GM13977 (cell line): ENCODE data around the gene OR10K2.
"Not testable (repeated sequence)": the region's sequence is repeated elsewhere in the genome, so short reads cannot be mapped to it uniquely, and the experiment has no call there.

Experiments
- DNase-seq: peaks from one replicate; pipeline ENCODE4 v3.0.0; 2012; ENCODE audit warnings: low spot score
- CTCF ChIP-seq: IDR thresholded peaks from 2 replicates; pipeline ENCODE4 v1.5.1; 2012; ENCODE audit warnings: mild to moderate bottlenecking, control low read depth; ENCODE audit not compliant: insufficient read depth; ENCODE audit errors: extremely low read depth, missing control alignments
- in situ Hi-C: fragments of 300-500 bp; cut with MboI; formaldehyde crosslinking; loops from one replicate; pipeline ENCODE4 v1.12.0; 2022; ENCODE audit warnings: low sequenced_read_pairs, low pct_unique_long_range_greater_than_20kb, mixed read lengths, inconsistent platforms; ENCODE audit not compliant: unreplicated experiment

The OR10K2 gene

DNA sequence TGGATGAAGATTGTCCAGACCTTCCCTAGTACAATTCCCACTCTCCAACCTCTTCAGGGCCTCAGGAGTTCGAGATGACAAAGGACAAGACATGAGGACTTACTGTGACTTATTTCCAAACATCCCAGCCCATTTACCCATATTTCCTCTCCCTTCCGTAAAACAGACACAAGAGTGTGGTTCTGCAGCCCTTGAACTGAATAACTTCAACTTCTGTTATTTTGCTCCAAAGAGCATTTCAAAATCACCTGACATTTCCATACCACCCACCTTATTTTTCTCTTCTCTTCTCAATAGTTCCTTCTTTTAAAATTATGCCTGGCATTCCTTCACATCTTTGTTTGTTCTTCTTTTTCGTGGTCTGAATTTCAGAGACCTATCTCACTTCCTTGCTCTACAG, 8.7 kb upstream of the OR10K2 start:
- no peak for DNase-seq
- in situ Hi-C loops, result no loop called here
- no peak for TF ChIP-seq CTCF

- DNase-seq, in situ Hi-C loops: not testable (repeated sequence)
Measured at GRCh38 chr1:158430163-158430562, 4.1 kb upstream of the OR10K2 start.

DNA sequence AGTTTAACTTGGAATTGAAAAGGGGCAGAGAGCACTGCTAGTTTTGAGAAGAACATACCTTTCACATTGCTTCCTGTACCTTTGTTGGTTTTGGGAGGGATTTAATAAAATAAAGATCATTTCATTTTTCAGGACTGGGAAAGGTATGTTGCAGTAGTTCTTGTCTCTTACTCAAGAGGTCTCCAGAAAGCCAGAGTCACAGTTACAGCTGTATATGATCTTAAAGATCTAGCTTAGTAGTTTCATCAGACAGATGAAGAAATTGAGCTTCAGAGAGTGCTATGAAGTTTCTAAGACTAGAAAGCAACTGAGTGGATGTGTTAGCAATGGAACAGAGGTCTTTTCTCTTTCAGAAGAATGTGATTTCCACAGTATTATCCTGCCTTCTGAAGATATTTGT, 1.0 kb downstream of the OR10K2 start:
- in situ Hi-C loops, result no loop called here
- TF ChIP-seq CTCF, result no peak
- no peak for DNase-seq

GRCh38 chr1:158422212-158422611, 3.8 kb downstream of the OR10K2 start:
- in situ Hi-C loops, result no loop called here
- TF ChIP-seq CTCF, result no peak
- no peak for DNase-seq

DNA sequence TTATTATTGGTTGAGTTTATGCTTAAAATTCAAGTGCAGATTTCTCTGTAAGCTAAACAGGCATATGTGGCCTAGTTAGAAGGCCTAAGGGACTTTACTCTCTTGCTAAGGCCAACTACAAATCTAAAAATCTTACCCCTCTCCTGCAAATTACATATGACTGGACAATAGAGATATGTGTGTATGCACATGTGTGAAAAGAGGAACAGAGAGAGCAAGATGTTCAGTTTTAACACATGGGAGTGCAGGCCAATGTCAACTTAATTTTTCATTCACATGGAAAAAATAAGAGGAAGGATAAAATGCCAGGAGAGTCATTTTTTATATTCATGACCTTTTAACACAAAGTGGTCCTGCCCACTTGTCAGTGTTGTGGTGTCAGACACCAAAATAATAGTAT, 8.5 kb downstream of the OR10K2 start:
- DNase-seq, result no peak
- in situ Hi-C loops, result no loop called here
- no peak for TF ChIP-seq CTCF

DNA sequence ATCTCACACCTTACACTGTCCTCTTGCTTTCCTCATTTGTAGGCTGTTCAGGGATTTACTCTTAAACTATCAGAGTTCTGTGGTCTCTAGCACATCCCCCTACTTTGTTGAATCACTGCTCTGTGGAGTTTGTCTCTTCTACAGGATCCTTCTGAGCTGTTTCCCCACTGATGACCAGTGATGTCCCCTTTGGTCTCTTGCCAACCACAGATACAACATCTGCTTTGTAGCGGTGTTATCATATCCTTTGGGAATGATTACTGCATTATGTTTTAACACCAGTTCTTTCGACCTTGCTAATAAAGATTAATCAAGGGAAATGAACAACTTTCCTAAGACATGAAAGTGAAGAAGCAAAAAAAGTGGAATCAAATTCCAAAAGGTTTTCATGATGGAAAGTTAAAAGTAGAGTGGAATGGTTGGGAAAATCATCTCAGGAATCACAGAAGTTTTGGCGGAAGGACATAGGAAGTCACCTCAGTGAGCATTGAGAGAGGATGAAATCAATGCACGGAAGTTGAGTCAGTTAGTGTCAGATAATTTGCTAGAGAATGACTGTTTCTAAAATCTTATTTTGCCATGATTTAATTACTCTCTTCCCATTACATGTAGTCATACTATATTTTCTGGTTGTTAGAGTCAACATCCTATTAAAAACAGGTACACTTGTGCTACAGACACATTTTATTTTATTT, 11.2 kb downstream of the OR10K2 start:
- DNase-seq, result no peak
- TF ChIP-seq CTCF, result no peak
- in situ Hi-C loops, result no loop called here

- in situ Hi-C loops, result no loop called here
- no peak for DNase-seq
- TF ChIP-seq CTCF, result no peak
Measured at GRCh38 chr1:158407092-158407491, 18.9 kb downstream of the OR10K2 start.
